GM21447 (cell line): ENCODE measurements around the gene KMT2C.
"Not testable (repeated sequence)": the region's sequence is repeated elsewhere in the genome, so short reads cannot be mapped to it uniquely, and the experiment has no call there.

Source experiments
- ATAC-seq: cut with Tn5 transposase; IDR thresholded peaks from one replicate; pipeline ENCODE4 v1.9.1; 2021; ENCODE audit not compliant: unreplicated experiment

KMT2C gene

DNA sequence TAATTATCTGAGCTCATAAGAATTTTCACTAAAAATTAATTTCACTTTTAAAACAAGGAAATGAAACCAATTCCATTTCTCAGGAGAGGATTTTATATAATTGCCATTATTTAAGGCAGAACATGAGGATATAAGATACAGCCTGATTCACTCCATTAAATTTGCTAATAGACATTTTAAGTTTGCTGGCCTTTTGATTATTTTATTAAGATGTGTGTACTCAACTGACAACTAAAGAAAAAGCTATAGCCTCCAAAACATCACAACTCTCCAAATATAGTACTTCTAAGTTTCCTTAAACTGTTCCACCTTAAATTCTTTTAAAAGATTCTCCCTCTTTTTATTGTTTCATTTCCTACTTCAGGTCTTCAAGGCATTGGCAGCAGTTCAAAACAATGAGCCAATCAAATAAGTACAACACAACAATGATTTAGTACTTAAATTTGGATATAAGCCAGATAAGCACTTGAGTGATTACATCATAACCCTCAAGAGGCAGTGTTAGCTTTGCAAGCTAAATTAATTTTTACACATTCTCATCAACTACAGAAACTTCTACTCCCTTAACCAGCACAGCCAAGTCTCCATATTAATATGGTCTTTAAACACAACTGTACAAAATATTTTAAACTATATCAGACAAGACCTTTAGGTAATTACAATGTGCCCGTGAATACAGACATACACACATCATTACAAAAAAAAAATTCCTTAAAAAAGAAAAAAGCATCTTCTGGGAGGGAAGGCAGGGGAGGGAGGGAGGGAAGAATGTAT lies 121.8 kb downstream of the KMT2C start:
- ATAC-seq, result no peak

DNA sequence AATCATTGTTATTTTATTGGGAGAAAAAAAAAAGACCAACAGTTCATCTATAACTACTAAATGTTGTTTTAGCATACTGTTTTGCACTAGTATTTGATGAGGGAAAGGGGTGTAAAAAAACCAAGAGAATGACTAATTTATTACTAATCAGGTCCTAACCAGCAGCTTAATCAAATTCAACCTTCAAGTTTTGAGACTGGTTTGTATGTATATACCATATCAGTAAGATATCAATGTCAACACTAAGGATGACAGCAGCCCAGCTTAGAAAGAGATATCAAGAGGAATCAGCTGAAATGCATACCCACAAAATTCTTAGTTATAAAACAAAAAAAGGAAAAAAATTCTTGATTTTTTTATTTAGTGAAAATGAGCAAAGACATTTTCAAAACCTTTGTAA lies 122.6 kb downstream of the KMT2C start:
- no peak for ATAC-seq

- no peak for ATAC-seq
Observed at GRCh38 chr7:152312316-152312715, 123.5 kb downstream of the KMT2C start.

GRCh38 chr7:152307902-152308301 lies 127.9 kb downstream of the KMT2C start:
- no peak for ATAC-seq

- not testable (repeated sequence) for ATAC-seq
Observed at GRCh38 chr7:152299542-152300143, 136.2 kb downstream of the KMT2C start.

DNA sequence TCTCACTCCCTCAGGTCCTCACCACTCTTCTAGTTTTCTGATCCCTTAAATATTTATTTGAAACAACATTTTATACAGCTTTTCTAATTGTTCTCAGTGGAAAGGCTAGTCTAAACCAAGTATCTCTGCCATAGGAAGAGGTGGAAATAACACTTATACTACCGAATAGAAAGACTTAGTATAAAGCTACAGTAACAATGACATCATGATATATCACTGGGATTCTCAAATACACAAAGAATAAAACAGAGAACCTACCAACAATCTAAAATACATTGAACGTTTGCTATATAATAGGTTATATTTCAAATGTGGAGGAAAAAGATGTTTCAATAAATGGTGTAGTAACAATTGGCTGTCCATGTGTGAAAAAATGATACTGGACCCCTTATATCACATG lies 142.9 kb downstream of the KMT2C start:
- ATAC-seq, result no peak

DNA sequence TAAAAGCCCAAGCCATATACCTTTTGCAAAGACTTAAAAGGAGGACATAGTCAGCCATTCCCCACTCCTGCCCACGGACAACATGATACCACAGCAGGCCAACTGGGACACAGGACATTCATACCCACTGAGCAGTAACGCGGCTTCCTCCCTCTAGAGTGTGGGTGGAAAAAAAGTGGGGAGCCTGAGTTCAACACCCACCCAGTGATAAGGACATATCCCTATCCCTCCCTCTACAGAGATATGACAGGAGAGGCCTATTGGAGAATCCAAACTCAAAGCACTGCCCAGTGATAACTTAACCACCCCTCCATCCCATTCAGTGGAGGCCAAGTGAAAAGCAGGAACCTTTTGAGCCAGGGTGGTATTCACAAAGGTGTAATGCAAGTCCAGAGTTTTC lies 148.8 kb downstream of the KMT2C start:
- not testable (repeated sequence) for ATAC-seq

GRCh38 chr7:152286219-152286618 lies 149.6 kb downstream of the KMT2C start:
- ATAC-seq, result not testable (repeated sequence)

DNA sequence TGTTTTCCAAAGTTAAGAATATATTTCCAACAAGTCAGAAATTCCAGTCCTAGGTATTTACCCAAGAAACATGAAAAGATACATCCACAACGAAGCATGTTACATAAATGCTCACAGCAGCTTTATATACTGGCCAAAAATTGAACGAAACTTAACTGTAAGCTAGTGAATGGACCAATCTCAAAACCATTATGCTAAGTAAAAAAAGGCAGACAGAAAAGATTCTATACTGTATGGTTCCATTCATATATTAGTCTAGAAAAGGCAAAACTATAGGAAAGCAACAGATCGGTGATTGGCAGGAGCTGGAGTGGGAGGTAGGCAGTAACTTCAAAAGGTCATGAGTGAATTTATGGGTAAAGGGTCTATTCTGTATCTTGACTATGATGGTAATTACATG lies 150.8 kb downstream of the KMT2C start:
- not testable (repeated sequence) for ATAC-seq

DNA sequence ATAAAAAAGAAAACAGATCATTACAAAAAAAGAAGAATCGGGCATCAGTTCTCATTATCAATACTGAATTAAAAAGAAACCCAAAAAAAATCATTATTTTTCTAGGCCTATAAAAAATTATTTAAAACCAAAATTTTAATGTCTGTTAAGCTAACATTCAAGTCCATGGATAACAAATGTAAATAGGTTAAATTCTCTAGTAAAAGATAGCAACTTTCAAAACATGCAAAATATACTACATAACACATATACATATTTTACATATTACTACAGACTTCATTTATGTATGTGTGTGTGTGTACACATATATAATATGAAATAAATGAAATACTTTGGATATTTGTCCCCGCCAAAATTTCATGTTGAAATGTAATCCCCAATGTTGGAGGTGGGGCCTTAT lies 158.1 kb downstream of the KMT2C start:
- ATAC-seq, result not testable (repeated sequence)

DNA sequence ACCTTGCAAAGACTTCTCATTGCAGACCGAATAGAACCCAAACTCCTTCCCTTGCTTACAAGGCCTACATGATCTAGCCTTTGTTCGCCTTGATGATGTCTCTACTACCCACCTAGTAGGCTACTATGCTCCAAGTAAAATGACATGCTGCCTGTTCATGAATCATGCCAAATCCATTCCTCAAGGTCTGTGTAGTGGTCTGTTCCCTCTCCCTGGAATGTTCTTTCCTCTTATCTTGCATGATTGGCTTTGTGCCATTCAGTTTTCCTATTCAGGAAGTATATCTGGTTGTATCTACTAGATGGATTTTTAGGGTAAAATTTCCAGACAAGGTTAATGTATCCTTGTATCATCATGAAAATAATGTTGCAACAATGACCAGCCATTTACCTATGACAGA lies 165.4 kb downstream of the KMT2C start:
- ATAC-seq, result not testable (repeated sequence)

DNA sequence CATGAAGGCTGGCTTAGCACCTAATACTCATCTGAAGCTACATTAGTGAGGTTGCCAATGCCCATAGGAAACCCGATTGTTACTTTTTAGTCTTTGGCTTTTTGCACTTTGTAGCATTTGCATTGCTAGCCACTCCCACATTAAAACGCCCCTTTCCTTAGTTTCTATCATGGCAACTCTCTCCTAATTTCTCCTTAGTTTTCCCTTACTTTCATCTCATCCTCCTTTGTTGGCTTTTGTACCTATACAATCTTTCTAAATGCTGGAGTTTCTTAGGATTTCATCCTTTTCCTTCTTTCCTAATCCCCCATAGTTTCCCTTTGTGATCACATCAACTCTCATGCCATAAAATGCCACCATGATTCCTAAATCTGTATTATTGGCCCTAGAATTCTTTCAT lies 168.9 kb downstream of the KMT2C start:
- ATAC-seq, result not testable (repeated sequence)

- ATAC-seq, result not testable (repeated sequence)
Observed at GRCh38 chr7:152264915-152265314, 170.9 kb downstream of the KMT2C start.

GRCh38 chr7:152262146-152262545 lies 173.7 kb downstream of the KMT2C start:
- not testable (repeated sequence) for ATAC-seq

- not testable (repeated sequence) for ATAC-seq
Observed at GRCh38 chr7:152259645-152260044, 176.2 kb downstream of the KMT2C start.

DNA sequence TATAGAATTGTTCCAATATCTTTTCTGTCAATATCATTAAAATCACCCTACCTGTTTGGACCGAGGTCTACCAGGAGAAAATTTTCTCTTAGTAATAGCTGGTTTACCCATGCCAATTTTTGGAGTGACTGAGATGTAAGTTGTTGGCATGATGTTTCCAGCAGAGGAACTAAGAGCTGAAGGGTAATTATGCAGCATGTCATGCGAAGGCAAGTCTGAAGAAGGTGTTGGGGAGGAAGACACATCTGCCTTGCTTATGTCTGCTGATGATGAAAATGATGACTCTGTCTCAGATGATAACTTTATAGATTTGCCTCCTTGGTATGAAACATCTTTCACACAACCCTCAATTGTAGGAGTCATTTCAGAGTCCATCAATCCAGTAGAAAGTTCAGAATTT lies 188.0 kb downstream of the KMT2C start:
- ATAC-seq, result not testable (repeated sequence)

DNA sequence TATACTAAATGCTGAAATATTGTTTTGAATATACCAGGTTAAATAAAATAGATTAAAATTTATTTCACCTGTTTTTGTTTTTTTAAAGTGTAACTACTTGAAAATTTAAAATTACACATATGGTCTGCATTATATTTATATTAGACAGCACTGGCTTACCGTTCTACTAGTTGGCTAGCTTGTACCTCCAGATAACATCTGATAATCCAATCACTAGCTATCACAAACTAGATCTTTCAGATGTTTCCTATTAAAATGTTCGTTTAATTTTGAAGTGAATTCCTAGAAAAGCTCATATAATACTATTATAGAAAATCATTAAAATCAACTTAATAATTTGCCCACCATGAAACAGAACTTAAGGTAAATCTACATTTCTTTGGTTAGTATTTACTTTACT lies 190.4 kb downstream of the KMT2C start:
- ATAC-seq, result not testable (repeated sequence)

DNA sequence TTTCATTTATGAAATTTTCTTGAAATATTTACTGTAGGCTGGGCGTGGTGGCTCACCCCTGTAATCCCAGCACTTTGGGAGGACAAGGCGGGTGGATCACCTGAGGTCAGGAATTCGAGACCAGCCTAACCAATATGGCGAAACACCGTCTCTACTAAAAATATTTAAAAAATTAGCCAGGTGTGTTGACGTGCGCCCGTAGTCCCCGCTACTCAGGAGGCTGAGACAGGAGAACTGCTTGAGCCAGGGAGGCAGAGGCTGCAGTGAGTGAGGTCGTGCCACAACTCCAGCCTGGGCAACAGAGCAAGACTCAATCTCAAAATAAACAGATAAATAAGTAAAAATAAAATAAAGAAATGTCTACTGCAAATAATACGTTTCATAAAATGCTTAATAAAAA lies 192.3 kb downstream of the KMT2C start:
- ATAC-seq, result not testable (repeated sequence)

GRCh38 chr7:152241301-152241700 lies 194.5 kb downstream of the KMT2C start:
- ATAC-seq, result not testable (repeated sequence)

DNA sequence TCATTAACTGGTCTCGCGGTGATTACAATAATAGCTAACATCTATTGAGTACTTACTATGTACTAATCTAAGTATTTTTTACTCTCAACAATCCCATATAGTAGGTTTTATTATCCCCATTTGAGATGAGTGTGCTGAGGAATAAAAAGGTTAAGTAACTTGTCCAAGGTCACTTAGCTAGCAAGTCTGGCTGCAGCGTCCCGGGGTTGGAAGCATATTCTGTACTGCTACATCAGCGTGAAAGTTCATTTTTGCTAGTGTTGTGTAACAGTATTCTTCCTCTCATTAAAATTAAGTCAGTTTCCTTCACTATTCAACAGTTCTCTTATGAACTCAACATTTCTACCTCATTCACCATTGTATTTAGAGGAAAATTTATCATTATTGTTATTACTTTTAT lies 199.5 kb downstream of the KMT2C start:
- not testable (repeated sequence) for ATAC-seq

DNA sequence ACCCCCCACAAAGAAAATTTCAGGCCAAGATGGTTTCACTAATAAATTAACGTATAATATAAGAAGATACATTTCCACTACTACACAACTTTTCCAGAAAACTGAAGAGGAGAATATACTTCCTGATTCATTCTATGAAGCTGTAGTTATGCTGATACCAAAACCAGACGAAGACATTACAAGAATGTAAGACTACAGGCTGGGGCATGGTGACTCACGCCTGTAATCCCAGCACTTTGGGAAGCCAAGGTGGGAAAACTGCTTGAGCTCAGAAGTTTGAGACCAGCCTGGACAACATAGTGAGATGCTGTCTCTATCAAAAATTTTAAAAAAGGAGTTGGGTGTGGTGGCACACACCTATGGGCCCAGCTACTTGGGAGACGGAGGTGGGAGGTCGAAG lies 201.4 kb downstream of the KMT2C start:
- not testable (repeated sequence) for ATAC-seq

- ATAC-seq, result no peak
Observed at GRCh38 chr7:152231089-152231488, 204.7 kb downstream of the KMT2C start.
